Astrocyte (in vitro differentiated cells and primary cell): ENCODE measurements around the gene RPL35. TPM values are rescaled to one million over a fixed set of nuclear protein-coding genes. Genes with fewer than 3 reads are reported as not detected.

Experiments
- DNase-seq: peaks from one replicate; pipeline ENCODE4 v3.0.0-alpha.2; 2010; ENCODE audit warnings: low read depth
- FAIRE-seq: peaks from 2 replicates; lab custom pipeline; 2011; peaks lifted over from hg19 to GRCh38; lab: Jason Lieb, UNC
- H2AFZ ChIP-seq: 2 replicates; pipeline ENCODE4 v1.6.0; 2012; ENCODE audit warnings: low read depth, low read length, inconsistent platforms
- H3K27ac ChIP-seq: 2 replicates; pipeline ENCODE4 v1.5.1; 2011; ENCODE audit warnings: low read depth, low read length, inconsistent platforms
- H3K27me3 ChIP-seq: 2 replicates; pipeline ENCODE4 v1.6.0; 2011; ENCODE audit warnings: low read length, inconsistent platforms; ENCODE audit not compliant: insufficient read depth
- H3K36me3 ChIP-seq: 2 replicates; pipeline ENCODE4 v1.5.1; 2011; ENCODE audit warnings: low read length, inconsistent platforms; ENCODE audit not compliant: insufficient read depth
- H3K4me1 ChIP-seq: 2 replicates; pipeline ENCODE4 v1.5.1; 2011; ENCODE audit warnings: low read length, inconsistent platforms; ENCODE audit not compliant: insufficient read depth
- H3K4me2 ChIP-seq: 2 replicates; pipeline ENCODE4 v1.6.0; 2012; ENCODE audit warnings: low read length, inconsistent platforms
- H3K4me3 ChIP-seq: 2 replicates; pipeline ENCODE4 v1.5.1; 2011; ENCODE audit warnings: low read depth, mild to moderate bottlenecking, low read length, inconsistent platforms; ENCODE audit not compliant: insufficient read depth
- H3K79me2 ChIP-seq: 2 replicates; pipeline ENCODE4 v1.6.0; 2012; ENCODE audit warnings: mild to moderate bottlenecking, low read length, inconsistent platforms; ENCODE audit not compliant: insufficient read depth
- H3K9ac ChIP-seq: 2 replicates; pipeline ENCODE4 v1.6.0; 2012; ENCODE audit warnings: mild to moderate bottlenecking, low read length, inconsistent platforms
- H3K9me3 ChIP-seq: 2 replicates; pipeline ENCODE4 v1.5.1; 2012; ENCODE audit warnings: low read depth, mild to moderate bottlenecking, low read length, inconsistent platforms; ENCODE audit not compliant: insufficient read depth
- H4K20me1 ChIP-seq: 2 replicates; pipeline ENCODE4 v1.6.0; 2012; ENCODE audit warnings: low read length, inconsistent platforms; ENCODE audit not compliant: insufficient read depth
- H3K27ac Mint-ChIP-seq: one replicate; pipeline ENCODE4 v1.8.0; 2021; ENCODE audit warnings: mild to moderate bottlenecking, mixed read lengths; ENCODE audit not compliant: unreplicated experiment
- H3K27me3 Mint-ChIP-seq: one replicate; pipeline ENCODE4 v1.8.0; 2021; ENCODE audit warnings: low read depth, mixed read lengths; ENCODE audit not compliant: unreplicated experiment
- H3K36me3 Mint-ChIP-seq: one replicate; pipeline ENCODE4 v1.8.0; 2021; ENCODE audit warnings: low read depth, mixed read lengths; ENCODE audit not compliant: unreplicated experiment
- H3K4me1 Mint-ChIP-seq: one replicate; pipeline ENCODE4 v1.8.0; 2021; ENCODE audit warnings: low read depth, mixed read lengths; ENCODE audit not compliant: unreplicated experiment
- H3K4me3 Mint-ChIP-seq: one replicate; pipeline ENCODE4 v1.8.0; 2021; ENCODE audit warnings: mild to moderate bottlenecking, moderate library complexity, mixed read lengths; ENCODE audit not compliant: unreplicated experiment
- H3K9me3 Mint-ChIP-seq: one replicate; pipeline ENCODE4 v1.8.0; 2021; ENCODE audit warnings: mild to moderate bottlenecking, mixed read lengths; ENCODE audit not compliant: unreplicated experiment
- EZH2 ChIP-seq: IDR thresholded peaks from 2 replicates; pipeline ENCODE4 v1.6.1; 2012; ENCODE audit warnings: mild to moderate bottlenecking, low read length, inconsistent platforms; ENCODE audit not compliant: insufficient read depth
- total RNA-seq: library from RNA; stranded (reverse); gene quantifications from 2 replicates; pipeline ENCODE4 v1.2.1, GENCODE V29; 2021
- TF ChIP-seq, protein P1 (sequence below): IDR thresholded peaks from 2 replicates; pipeline ENCODE4 v1.5.1; 2011; ENCODE audit warnings: low read depth, mild to moderate bottlenecking, inconsistent platforms, low read length, moderate library complexity; ENCODE audit not compliant: insufficient read depth

RPL35 gene
- total RNA-seq, 1 donor from 2014 or later: 1,259 TPM

DNA sequence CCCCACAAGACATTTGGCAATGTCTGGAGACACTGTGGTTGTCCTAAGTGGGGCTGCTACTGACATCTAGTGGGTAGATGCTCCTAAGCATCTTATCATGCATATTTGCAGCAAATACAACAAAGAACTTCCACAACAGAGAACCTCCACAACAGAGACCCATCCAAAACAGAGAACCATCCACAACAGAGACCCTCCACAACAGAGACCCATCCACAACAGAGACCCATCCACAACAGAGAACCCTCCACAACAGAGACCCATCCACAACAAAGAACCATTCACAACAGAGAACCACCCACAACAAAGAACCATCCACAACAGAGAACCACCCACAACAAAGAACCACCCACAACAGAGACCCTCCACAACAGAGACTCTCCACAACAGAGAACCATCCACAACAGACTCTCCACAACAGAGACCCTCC lies 33.0 kb upstream of the RPL35 start:
- Histone ChIP-seq H3K9me3 (no peaks in the 10 kb centered on the region), H3K27me3 (no peaks in the 10 kb centered on the region), H3K36me3 (peaks cover 10% of the 10 kb centered on the region), H2AFZ (no peak overlapping the region), H3K9ac (peak overlapping the region; percentile 23), H3K79me2 (no peaks in the 10 kb centered on the region), H4K20me1 (peaks cover 13% of the 10 kb centered on the region), H3K4me3 (no peak overlapping the region), H3K27ac (no peak overlapping the region), H3K4me2 (no peak overlapping the region), H3K4me1 (no peaks in the 10 kb centered on the region)
- FAIRE-seq (no peak), DNase-seq (peak; percentile 26)
- Mint-ChIP-seq H3K27ac (no peak overlapping the region), H3K4me3 (no peak overlapping the region), H3K36me3 (peaks cover 24% of the 10 kb centered on the region), H3K27me3 (no peaks in the 10 kb centered on the region), H3K4me1 (peaks cover 10% of the 10 kb centered on the region), H3K9me3 (no peaks in the 10 kb centered on the region)
- no peak for TF ChIP-seq EZH2
- TF ChIP-seq, protein P1, sequence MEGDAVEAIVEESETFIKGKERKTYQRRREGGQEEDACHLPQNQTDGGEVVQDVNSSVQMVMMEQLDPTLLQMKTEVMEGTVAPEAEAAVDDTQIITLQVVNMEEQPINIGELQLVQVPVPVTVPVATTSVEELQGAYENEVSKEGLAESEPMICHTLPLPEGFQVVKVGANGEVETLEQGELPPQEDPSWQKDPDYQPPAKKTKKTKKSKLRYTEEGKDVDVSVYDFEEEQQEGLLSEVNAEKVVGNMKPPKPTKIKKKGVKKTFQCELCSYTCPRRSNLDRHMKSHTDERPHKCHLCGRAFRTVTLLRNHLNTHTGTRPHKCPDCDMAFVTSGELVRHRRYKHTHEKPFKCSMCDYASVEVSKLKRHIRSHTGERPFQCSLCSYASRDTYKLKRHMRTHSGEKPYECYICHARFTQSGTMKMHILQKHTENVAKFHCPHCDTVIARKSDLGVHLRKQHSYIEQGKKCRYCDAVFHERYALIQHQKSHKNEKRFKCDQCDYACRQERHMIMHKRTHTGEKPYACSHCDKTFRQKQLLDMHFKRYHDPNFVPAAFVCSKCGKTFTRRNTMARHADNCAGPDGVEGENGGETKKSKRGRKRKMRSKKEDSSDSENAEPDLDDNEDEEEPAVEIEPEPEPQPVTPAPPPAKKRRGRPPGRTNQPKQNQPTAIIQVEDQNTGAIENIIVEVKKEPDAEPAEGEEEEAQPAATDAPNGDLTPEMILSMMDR: peak; percentile 48

DNA sequence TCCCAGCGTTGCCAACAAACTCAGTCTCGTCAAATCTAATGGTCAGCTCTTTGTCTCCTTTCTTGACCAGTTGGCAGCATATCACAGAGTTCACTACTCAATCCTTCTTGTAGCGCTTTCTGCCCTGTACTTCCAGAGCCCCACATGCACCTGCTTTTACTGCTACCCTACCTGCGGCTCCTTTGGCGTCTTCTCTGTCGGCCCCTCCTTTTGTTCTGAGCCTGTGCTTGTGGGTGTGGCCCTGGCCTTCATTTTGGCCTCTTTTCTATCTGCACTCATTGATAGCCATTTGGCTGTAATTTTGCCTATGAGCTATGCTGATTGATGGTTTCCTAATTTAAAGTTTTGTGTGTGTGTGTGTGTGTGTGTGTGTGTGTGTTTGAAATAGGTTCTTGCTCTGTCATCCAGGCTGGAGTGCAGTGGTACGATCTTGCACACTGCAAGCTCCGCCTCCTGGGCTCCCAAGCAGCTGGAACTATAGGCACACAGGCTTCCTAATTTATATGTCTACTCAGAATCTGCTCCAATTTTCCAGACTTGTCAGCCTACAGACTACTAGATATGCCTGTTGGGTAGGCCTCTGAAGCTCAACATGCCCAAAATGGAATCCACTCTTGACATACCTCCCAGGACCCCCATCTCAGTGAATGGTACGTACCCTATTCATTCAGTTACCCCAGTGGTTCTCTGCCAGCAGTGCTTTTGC lies 32.4 kb upstream of the RPL35 start:
- Histone ChIP-seq H2AFZ (no peak overlapping the region), H3K27ac (no peak overlapping the region), H3K4me2 (no peak overlapping the region), H3K4me1 (no peaks in the 10 kb centered on the region), H3K27me3 (no peaks in the 10 kb centered on the region), H3K9ac (peak overlapping the region; percentile 23), H3K9me3 (no peaks in the 10 kb centered on the region), H3K4me3 (no peak overlapping the region), H3K36me3 (peaks cover 12% of the 10 kb centered on the region), H4K20me1 (peaks cover 13% of the 10 kb centered on the region), H3K79me2 (no peaks in the 10 kb centered on the region)
- no peak for TF ChIP-seq EZH2
- TF ChIP-seq, protein P1: no peak
- peaks cover 10% of the 10 kb centered on the region for H3K4me1 Mint-ChIP-seq
- FAIRE-seq: no peak
- DNase-seq: no peak
- peak overlapping the region; percentile 1 for H3K4me3 Mint-ChIP-seq
- H3K27me3 Mint-ChIP-seq: no peaks in the 10 kb centered on the region
- H3K36me3 Mint-ChIP-seq: peaks cover 28% of the 10 kb centered on the region
- H3K27ac Mint-ChIP-seq: peak overlapping the region; percentile 42
- no peaks in the 10 kb centered on the region for H3K9me3 Mint-ChIP-seq

DNA sequence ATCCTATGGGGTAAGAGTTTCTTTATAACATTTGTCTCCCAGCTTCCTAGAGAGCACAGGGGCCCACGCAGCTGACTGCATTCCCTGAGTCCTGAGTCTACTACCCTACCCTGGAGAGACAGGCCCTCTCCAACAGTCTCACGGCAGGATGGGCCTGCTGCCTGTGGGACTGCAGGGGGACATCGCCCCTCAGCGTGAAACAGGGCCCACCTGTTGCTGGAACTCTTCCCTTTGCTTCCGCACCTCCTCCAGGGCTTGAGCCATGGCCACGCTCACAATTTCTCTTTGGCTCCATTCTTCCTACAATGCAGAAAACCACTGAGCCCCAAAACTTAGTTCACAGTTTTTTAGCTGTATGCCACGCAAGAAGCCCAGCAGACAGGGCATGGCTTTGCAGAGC lies 28.4 kb upstream of the RPL35 start:
- H2AFZ ChIP-seq: no peak overlapping the region
- H3K36me3 Mint-ChIP-seq: peaks cover 23% of the 10 kb centered on the region
- no peak for FAIRE-seq
- no peak overlapping the region for H3K4me2 ChIP-seq
- H3K9ac ChIP-seq: no peak overlapping the region
- no peaks in the 10 kb centered on the region for H3K27me3 ChIP-seq
- no peak overlapping the region for H3K27ac ChIP-seq
- H3K4me1 ChIP-seq: no peaks in the 10 kb centered on the region
- no peaks in the 10 kb centered on the region for H3K4me1 Mint-ChIP-seq
- no peak for DNase-seq
- no peak overlapping the region for H3K4me3 Mint-ChIP-seq
- no peaks in the 10 kb centered on the region for H3K27me3 Mint-ChIP-seq
- no peaks in the 10 kb centered on the region for H3K9me3 ChIP-seq
- peaks cover 14% of the 10 kb centered on the region for H3K36me3 ChIP-seq
- TF ChIP-seq, protein P1: no peak
- TF ChIP-seq EZH2: no peak
- no peak overlapping the region for H3K4me3 ChIP-seq
- no peaks in the 10 kb centered on the region for H3K79me2 ChIP-seq
- no peak overlapping the region for H3K27ac Mint-ChIP-seq
- peaks cover 5% of the 10 kb centered on the region for H4K20me1 ChIP-seq
- no peaks in the 10 kb centered on the region for H3K9me3 Mint-ChIP-seq
